Brain pericyte (primary cell): ENCODE measurements around the gene PCNT.
"Not testable (repeated sequence)": the region's sequence is repeated elsewhere in the genome, so short reads cannot be mapped to it uniquely, and the experiment has no call there.

Source experiments
- DNase-seq: peaks from one replicate; pipeline ENCODE4 v3.0.0-alpha.2; 2012; ENCODE audit warnings: low read depth, low spot score

The PCNT gene

GRCh38 chr21:46361176-46361575 lies 37.2 kb downstream of the PCNT start:
- no peak for DNase-seq

GRCh38 chr21:46361935-46362334 lies 38.0 kb downstream of the PCNT start:
- no peak for DNase-seq

GRCh38 chr21:46362946-46363345 lies 39.0 kb downstream of the PCNT start:
- DNase-seq: no peak

GRCh38 chr21:46363698-46364097 lies 39.7 kb downstream of the PCNT start:
- no peak for DNase-seq

GRCh38 chr21:46366091-46366490 lies 42.1 kb downstream of the PCNT start:
- no peak for DNase-seq

- DNase-seq: no peak
These were observed 42.6 kb downstream of the PCNT start for GRCh38 chr21:46366561-46366960.

GRCh38 chr21:46366966-46367365 lies 43.0 kb downstream of the PCNT start:
- no peak for DNase-seq

GRCh38 chr21:46368533-46369285 lies 44.8 kb downstream of the PCNT start:
- no peak for DNase-seq

- no peak for DNase-seq
These were observed 45.7 kb downstream of the PCNT start for GRCh38 chr21:46369520-46370235.

- DNase-seq: no peak
These were observed 47.5 kb downstream of the PCNT start for GRCh38 chr21:46371204-46372013.

GRCh38 chr21:46372014-46372485 lies 48.1 kb downstream of the PCNT start:
- DNase-seq: no peak

GRCh38 chr21:46372947-46373346 lies 49.0 kb downstream of the PCNT start:
- not testable (repeated sequence) for DNase-seq

- no peak for DNase-seq
These were observed 50.9 kb downstream of the PCNT start for GRCh38 chr21:46374761-46375389.

- no peak for DNase-seq
These were observed 51.7 kb downstream of the PCNT start for GRCh38 chr21:46375560-46376230.

- DNase-seq: no peak
These were observed 52.3 kb downstream of the PCNT start for GRCh38 chr21:46376231-46376628.

GRCh38 chr21:46376856-46377453 lies 53.0 kb downstream of the PCNT start:
- no peak for DNase-seq

- DNase-seq: no peak
These were observed 53.8 kb downstream of the PCNT start for GRCh38 chr21:46377789-46378188.

GRCh38 chr21:46379105-46379504 lies 55.1 kb downstream of the PCNT start:
- DNase-seq: no peak

GRCh38 chr21:46379691-46380090 lies 55.7 kb downstream of the PCNT start:
- DNase-seq: no peak

- DNase-seq: no peak
These were observed 57.6 kb downstream of the PCNT start for GRCh38 chr21:46381541-46381940.

- DNase-seq: no peak
These were observed 60.6 kb downstream of the PCNT start for GRCh38 chr21:46384556-46384955.
